Kidney epithelial cell (primary cell): ENCODE results near the gene FAM83F. TPM values are rescaled to one million over a fixed set of nuclear protein-coding genes. Genes with fewer than 3 reads are reported as not detected.

ENCODE experiments used
- DNase-seq: peaks from one replicate; pipeline ENCODE4 v3.0.0-alpha.2; 2010; ENCODE audit warnings: low read depth
- H3K27me3 ChIP-seq: 2 replicates; pipeline ENCODE4 v1.6.0; 2011; ENCODE audit warnings: low read length; ENCODE audit not compliant: control insufficient read depth, insufficient read depth
- H3K36me3 ChIP-seq: 2 replicates; pipeline ENCODE4 v1.5.1; 2011; ENCODE audit warnings: low read length; ENCODE audit not compliant: control insufficient read depth, insufficient read depth
- H3K4me3 ChIP-seq: 2 replicates; pipeline ENCODE4 v1.5.1; 2011; ENCODE audit warnings: low read depth, mild to moderate bottlenecking, control low read depth, low read length
- CTCF ChIP-seq: IDR thresholded peaks from 2 replicates; pipeline ENCODE4 v1.5.1; 2011; ENCODE audit warnings: mild to moderate bottlenecking, moderate library complexity, low read length, control low read depth, inconsistent platforms; ENCODE audit not compliant: insufficient read depth, poor library complexity, severe bottlenecking
- total RNA-seq: library from RNA; depleted of rRNA; stranded (reverse); fragments of >200 nt; gene quantifications from 2 replicates; pipeline ENCODE4 v1.2.3, GENCODE V29; 2015

Gene FAM83F
- total RNA-seq, 1 donor from 2014 or later, result 6.9 TPM

- no peak for DNase-seq
- Histone ChIP-seq H3K27me3 (no peaks in the 10 kb centered on the region), H3K4me3 (no peak overlapping the region), H3K36me3 (no peaks in the 10 kb centered on the region)
- TF ChIP-seq CTCF, result no peak
Measured at GRCh38 chr22:40051322-40051721, 56.6 kb downstream of the FAM83F start.

- DNase-seq, result no peak
- no peak overlapping the region for H3K4me3 ChIP-seq
- H3K36me3 ChIP-seq, result no peaks in the 10 kb centered on the region
Measured at GRCh38 chr22:40053460-40053859, 58.7 kb downstream of the FAM83F start.

GRCh38 chr22:40054486-40054885 is 59.7 kb downstream of the FAM83F start:
- no peaks in the 10 kb centered on the region for H3K36me3 ChIP-seq
- TF ChIP-seq CTCF, result no peak
- DNase-seq, result no peak
- no peak overlapping the region for H3K4me3 ChIP-seq
- H3K27me3 ChIP-seq, result no peaks in the 10 kb centered on the region

More at GRCh38 chr22:40053460-40053859, 58.7 kb downstream of the FAM83F start:
- H3K27me3 ChIP-seq, result no peaks in the 10 kb centered on the region
- TF ChIP-seq CTCF, result no peak

GRCh38 chr22:40055143-40055883 is 60.6 kb downstream of the FAM83F start:
- H3K27me3 ChIP-seq, result no peaks in the 10 kb centered on the region
- TF ChIP-seq CTCF, result no peak
- H3K4me3 ChIP-seq, result no peak overlapping the region
- H3K36me3 ChIP-seq, result no peaks in the 10 kb centered on the region
- DNase-seq, result no peak

- no peak for DNase-seq
- no peak overlapping the region for H3K4me3 ChIP-seq
- no peaks in the 10 kb centered on the region for H3K27me3 ChIP-seq
- no peaks in the 10 kb centered on the region for H3K36me3 ChIP-seq
- TF ChIP-seq CTCF, result no peak
Measured at GRCh38 chr22:40056154-40056553, 61.4 kb downstream of the FAM83F start.

- TF ChIP-seq CTCF, result no peak
- Histone ChIP-seq H3K27me3 (no peaks in the 10 kb centered on the region), H3K4me3 (no peak overlapping the region), H3K36me3 (no peaks in the 10 kb centered on the region)
- no peak for DNase-seq
Measured at GRCh38 chr22:40056559-40056958, 61.8 kb downstream of the FAM83F start.
